Mesenteric fat pad (tissue), 1 donor: Measurements from ENCODE around the gene SLFN13. TPM values are rescaled to one million over a fixed set of nuclear protein-coding genes. Genes with fewer than 3 reads are reported as not detected.
"Not testable (repeated sequence)": the region's sequence is repeated elsewhere in the genome, so short reads cannot be mapped to it uniquely, and the experiment has no call there.

ENCODE experiments used
- DNase-seq: peaks from one replicate; pipeline ENCODE4 v3.0.0-alpha.2; 2020; ENCODE audit warnings: low spot score
- long read RNA-seq: library from polyadenylated mRNA; unstranded; transcript quantifications from one replicate; pipeline ENCODE4 v2.0.0, GENCODE V29; 2020
- total RNA-seq: library from RNA; stranded (reverse); fragmentation: NEBNext Ultra II Directional; extraction: Animal tissue kit (Norgen Biotek cat#: 25700); gene quantifications from one replicate; pipeline ENCODE4 v1.2.1, GENCODE V29; 2021
- donor health status: DM: yes; HTN: yes; CAD: no.

The SLFN13 gene, protein sequence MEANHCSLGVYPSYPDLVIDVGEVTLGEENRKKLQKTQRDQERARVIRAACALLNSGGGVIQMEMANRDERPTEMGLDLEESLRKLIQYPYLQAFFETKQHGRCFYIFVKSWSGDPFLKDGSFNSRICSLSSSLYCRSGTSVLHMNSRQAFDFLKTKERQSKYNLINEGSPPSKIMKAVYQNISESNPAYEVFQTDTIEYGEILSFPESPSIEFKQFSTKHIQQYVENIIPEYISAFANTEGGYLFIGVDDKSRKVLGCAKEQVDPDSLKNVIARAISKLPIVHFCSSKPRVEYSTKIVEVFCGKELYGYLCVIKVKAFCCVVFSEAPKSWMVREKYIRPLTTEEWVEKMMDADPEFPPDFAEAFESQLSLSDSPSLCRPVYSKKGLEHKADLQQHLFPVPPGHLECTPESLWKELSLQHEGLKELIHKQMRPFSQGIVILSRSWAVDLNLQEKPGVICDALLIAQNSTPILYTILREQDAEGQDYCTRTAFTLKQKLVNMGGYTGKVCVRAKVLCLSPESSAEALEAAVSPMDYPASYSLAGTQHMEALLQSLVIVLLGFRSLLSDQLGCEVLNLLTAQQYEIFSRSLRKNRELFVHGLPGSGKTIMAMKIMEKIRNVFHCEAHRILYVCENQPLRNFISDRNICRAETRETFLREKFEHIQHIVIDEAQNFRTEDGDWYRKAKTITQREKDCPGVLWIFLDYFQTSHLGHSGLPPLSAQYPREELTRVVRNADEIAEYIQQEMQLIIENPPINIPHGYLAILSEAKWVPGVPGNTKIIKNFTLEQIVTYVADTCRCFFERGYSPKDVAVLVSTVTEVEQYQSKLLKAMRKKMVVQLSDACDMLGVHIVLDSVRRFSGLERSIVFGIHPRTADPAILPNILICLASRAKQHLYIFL
- total RNA-seq, result 20.3 TPM
- long read RNA-seq, result 0 reads

DNA sequence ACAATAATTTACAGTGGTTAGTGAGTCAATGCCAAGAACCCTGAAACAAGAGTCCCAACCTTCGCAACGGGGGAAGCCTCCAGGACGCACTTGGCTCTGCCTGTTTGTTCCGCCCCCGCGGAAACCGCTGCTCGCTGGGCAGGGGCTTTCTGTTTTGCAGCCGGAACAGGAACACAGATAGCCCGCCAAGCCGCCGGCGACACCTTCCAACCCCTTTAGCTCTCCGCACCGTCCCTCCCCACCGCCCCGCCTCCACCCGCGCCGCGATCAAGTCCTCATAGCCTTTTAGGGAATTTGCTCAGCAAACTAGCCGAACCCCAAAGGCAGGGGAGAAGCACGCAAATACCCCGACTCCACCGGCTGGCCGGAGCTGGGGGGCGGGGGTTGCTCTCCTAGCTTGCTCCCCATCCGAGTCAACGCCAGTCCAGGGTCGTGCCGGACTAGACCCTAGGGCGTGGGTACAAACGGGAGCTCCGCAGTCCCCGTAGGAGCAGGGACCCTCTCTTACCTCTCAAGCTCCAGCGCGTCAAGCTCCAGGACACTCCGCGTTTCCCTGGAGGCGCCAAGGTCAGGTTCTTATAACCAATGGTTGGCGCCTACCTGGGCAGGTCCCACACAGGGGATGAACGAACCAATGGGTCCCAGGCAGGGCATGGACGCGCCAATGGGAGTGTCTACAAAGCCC lies at the start of gene SLFN13:
Gene SLFN13, minus strand, starts transcription at position 553 of the 685 bp plus-strand sequence. CDS start 3,086 bp downstream, outside the sequence.
- DNase-seq, result peak; percentile 95

DNA sequence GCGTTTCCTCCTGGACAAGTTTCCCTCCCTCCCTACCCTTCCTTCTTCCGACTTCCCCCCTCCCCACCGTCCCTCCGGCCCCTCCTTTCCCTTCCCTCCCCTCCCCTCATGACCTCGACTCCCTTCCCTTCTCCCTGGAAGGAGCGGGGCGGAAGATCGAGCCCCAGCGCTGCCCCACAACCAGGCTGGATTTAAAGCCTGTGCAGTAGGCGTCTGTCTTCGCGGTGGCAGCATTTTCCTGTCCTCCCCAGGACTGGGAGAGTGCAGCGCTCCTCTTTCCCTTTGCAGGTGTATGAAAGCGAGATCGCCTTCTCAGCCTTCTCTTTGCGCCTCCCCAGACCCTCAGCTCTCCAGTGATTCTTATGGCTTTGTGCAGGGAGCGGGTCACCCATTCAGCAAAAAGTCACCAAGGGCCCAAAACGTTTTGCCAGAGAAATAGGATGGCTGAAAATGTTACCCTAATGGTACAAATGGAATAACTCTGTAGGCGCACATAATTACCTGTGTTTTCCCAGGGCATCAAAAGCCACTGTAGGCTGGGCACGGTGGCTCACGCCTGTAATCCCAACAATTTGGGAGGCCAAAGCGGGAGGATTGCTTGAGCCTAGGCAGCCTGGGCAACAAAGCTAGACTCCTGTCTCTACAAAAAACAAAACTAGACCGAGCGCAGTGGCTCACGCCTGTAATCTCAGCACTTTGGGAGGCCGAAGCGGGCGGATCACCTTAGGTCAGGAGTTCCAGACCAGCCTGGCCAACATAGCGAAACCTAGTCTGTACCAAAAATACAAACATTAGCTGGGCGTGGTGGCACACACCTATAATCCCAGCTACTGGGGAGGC lies 48.1 kb upstream of the SLFN13 start:
- no peak for DNase-seq

DNA sequence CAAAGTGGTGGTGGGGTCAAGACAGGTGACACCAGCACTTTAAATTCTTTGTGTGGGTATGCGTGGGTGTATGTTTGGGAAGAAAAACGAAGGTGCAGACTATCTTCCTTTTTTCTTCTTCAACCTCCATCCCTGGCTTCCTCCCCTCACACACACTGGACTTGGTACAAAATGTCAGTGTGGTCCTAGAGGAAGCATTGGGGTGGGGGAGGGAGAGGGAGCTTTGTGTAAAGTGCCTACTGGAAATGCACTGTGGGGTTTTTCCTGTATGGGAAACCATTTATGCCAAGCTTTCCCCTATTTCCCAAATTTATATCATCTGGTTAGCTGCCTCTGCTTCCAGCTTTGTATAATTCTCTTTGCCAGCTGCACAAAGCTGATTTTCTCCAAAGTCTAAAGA lies 44.5 kb upstream of the SLFN13 start:
- no peak for DNase-seq

DNA sequence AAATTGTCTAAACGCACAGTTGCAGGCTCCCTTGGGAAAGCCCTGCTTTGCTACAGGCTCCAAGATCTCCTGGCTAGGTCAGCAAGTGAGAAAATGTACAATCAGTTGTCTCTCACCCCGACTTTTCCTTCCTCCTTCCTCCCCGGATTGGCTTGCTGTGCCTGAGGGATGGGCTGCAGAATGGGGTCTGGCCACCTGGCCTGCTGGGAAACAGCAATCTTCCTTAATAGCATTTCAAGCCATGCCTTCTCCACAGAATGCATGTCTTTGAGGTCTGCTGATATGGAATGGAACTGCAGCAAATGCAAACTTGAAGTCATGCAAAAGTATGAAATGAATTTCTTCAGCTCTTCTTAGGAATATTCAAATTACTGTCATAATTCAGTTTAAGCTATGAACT lies 42.9 kb upstream of the SLFN13 start:
- no peak for DNase-seq

DNA sequence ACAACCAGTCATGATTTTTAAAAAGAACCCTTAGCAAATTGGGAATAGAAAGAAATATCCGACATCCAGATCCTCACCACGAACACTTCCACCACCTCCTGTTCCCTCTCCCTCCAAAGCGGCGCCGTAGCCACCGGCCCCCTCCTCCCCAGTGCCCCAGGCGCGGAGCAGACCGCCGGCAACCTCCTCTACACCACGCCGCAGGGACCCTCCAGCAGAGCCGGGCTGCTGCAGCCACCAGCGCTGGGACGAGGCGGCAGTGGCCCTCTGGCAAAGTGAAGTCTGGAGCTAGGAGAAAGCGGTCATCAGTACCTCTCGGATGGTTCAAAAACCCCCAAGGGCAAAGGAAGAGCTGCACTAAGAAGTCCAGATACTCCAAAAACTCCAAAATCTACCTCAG lies 41.4 kb upstream of the SLFN13 start:
- DNase-seq, result no peak

DNA sequence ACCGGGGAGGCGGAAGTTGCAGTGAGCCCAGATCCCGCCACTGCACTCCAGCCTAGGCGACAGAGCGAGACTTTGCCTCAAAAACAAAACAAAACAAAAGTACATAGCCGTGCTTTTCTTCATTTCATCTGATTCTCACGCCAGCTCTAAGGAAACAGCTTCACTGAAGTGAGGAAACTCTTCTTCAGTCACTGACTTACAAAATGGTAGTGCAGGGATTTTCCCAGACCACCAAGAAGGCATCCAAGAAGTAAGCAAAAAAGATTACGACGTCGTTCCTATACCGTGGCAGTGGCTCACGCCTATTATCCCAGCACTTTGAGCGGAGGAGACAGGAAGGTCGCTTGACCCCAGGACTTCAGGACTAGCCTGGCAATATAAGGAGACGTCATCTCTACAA lies 40.4 kb upstream of the SLFN13 start:
- no peak for DNase-seq

DNA sequence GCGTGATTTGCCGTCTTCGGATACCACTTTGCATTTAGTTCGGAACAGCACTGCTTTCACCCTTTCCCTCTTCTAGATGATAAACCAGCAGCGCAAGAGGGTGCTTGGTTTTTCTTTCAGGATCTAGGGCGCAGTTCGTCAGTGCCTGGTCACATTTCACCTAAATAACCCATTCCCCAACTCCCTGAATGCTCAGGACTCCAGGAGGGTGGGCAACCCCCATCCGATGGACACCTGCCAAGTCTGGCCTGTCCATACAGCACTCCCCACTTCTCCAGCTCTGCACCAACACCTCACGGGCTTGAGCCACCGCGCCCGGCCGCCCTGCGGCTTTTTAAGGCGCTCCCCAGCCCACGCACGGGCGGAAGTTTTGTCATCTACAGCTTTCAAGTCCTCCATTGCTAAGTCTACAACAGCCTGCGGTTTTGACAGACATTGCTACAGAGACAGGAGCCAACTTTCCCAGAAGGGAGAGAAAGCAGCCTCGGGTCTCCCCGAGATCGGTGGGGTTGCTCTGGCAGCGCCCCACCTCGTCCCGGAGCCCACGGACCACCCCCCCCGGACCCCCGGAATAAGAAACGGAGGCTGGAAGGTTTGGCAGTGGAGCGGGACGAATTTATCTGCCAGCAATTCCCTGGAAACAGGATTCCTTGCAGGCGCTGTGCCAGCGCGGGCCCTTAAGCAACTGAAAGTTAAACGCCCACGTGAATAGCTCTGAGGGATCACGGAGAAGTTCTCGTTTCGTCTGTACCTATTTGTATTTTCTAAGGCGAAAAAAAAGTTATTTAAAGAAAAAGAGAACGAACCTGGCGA lies 38.6 kb upstream of the SLFN13 start:
- peak; percentile 92 for DNase-seq

DNA sequence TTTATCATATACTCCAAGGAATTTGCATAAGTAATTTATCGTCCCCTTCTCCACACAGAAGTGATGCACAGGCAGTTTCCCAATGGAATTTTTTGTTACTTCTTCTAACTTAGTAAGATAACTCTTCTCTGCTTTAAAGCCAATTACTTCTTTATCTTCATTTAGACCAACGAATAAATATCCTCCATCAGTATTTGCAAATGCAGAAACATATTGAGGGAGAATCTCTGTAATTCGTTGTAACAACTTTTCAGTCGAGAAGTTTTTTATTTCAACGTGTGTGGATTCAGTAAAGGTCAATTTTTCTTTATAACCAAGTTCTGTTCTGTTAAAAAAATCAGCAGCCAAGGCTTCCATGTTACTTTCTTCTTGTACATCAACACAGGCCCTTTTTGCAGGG lies 30.7 kb upstream of the SLFN13 start:
- DNase-seq, result no peak

DNA sequence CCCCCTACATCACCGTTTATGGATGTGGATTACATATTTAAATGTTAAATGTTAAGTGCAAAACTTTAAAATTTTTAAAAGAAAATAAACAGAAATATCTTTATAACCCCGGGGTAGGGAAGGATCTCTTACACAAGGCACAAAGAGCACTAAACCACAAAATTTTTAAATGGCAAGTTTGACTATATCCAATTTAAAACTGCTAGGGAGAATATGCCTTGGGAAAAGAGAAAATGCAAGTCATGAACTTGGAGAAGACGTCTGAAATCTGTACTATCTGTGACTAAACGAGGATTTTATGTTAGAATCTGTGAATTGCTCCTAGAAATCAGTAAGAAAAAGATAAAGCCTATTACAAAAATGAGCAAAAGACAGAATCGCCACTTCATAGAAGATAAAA lies 28.7 kb upstream of the SLFN13 start:
- DNase-seq, result no peak

DNA sequence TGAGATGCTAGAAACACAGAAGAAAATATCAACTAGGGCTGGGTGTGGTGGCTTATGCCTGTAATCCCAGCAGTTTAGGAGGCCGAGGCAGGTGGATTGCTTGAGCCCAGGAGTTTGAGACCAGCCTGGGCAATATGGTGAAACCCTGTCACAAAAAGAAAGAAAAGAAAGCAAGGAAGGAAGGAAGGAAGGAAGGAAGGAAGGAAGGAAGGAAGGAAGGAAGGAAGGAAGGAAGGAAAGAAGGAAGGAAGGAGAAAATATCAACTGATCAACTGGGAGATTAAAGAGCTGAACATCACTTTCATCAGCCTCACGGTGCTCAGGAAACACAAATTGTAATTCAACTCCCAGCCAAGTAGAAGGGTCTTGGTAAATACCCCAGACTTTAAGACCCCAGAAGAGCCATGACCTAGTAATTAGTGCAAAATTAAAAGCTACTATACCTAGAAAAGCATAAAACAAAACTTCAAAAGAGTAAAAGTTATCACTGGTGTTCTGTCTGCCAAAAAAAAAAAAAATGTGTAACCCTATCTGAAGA lies 27.8 kb upstream of the SLFN13 start:
- no peak for DNase-seq

DNA sequence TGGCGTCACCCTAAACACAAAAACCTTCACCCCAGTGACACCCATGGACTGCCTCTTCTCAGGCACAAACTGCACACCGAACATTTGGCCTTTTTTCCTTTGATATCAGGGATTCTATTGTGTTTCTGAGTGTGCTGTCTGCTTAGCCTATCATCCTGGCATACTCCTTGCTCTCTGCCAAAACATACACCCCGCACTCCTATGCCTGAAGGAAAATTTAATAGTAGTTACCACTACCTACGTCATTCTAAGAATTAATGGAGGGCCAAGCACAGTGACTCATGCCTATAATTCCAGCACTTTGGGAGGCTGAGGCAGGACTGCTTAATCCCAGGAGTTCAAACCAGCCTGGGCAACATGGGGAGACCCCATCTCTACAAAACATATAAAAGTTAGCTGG lies 19.9 kb upstream of the SLFN13 start:
- no peak for DNase-seq

DNA sequence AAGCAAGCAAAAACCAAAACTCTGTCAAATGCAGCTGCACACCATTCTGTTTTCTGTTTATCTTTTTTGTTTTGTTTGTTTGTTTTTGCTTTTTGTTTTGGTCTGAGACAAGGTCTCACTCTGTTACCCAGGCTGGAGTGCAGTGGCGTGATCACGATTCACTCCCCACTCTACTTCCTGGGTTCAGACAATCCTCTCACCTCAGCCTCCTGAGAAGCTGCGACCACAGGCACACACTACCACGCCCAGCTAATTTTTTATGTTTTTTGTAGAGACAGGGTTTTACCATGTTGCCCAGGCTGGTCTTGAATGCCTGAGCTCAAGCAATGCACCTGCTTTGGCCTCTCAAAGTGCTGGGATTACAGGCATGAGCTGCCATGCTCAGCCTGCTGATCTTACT lies 19.3 kb upstream of the SLFN13 start:
- no peak for DNase-seq

DNA sequence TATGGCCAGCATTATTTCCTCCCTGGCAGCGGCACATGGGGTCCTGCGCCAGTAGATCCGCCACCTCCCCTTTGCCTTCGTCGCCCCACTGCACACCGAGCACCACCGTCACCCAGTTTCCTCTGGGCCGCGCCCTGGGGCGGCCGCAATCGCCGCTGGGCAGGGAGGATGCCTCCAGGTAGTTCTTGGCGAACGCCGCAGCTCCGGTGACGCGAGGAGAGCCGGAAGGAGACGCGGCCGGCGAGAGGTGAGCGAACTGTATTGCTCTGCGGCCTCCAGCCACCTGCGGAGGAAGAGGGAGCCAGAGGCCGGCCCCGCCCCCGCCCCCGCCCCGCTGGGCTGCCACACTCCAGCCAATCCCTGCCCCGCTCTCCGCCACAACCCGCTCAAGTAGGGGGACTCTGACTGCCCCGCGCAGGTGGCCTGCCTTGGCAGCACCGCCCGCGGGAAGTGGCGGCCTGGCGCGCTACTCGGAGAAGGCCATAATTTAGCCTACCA lies 11.8 kb upstream of the SLFN13 start:
- DNase-seq, result no peak

DNA sequence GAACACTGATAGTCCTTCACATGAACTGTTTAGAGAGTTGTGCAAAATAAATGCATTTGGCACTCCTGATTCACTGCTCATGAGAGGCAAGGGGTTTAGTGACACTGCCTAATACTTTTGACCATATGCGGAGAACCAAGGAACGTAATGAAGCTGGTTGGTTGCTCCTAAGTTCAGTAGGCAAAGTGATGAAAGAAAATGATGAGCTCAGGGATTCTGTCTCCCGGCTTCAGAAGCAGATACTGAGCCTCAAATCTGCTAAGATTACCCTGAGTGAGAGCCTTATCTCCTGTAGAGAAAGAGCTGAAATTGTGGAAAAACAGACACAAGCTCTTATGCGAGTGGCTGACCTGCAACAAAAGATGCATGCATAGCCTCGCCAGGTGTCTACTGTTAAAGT lies 5.5 kb upstream of the SLFN13 start:
- DNase-seq, result not testable (repeated sequence)

DNA sequence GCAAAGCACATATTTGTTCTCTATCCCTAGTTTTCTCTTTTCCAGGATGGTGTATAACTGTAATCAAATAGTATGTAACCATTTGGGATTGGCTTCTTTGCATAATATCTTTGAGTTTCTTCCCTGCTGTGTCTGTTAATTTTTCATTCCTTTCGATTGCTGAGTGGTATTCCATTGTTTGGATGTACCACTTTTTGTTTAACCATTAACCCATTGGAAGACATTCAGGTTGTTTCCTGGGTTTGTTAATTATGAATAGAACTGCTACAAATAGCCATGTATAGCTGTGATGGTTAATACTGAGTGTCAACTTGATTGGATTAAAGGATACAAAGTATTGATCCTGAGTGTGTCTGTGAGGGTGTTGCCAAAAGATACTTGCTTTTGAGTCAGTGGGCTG lies 4.6 kb upstream of the SLFN13 start:
- DNase-seq, result no peak

DNA sequence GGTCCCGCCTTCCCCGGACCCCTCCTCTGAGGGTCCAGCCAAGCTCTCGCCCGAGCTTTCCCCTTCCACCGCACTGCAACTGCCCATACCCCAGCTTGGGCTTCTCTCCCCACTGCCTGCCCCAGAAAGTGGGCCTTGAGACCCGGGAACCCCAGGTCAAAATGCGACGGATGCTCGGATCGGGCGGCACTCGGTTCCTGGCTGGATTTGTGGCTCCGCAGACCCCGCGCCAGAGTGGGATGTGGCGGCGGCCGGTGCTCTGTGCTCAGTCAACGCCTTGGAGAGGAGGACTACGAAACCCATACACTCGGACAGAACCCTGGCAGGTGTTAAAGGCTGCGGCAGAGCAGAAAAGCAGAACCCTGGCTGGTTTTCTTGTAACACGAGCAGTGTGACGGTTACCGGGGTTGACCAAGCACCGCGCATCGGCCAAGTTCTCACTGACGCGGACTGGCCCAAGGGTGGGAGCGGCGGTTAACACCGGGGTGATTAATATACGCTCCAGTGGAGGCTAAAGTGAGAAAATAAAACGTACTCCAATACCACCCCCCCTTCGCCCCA lies 885 bp upstream of the SLFN13 start:
- DNase-seq, result no peak

DNA sequence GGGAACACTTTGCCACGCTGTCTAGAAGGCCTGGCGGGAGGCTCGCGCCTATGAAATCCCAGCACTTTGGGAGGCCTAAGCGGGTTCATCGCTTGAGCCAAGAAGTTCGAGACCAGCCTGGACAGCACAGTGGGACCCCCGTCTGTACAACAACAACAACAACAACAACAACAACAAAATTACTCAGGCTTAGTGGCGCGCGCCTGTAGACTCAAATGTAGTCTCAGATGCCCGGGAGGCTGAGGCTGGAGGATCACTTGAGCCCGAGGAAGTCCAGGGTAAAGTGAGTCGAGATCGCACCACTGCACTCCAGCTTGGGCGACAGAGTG lies 297 bp upstream of the SLFN13 start:
- DNase-seq, result no peak

DNA sequence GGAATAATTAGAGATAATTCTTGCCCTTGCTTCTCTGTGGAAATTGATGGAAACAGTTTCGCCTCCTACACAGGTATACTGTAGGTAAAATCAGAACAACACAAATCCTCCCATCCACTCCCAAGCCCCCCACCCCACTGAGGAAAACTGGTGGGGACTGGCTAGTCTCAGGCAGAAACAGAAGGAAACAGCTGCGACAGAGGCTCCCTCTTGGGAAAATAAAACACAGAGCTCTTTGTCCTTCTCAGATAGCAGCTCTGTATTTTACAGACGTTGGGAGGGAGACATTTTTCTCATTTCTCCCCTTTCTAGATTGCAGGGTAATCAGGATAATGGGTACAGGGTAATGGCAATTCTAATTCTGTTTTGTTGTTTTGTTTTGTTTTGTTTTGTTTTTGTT lies 1.1 kb downstream of the SLFN13 start:
- DNase-seq, result no peak

DNA sequence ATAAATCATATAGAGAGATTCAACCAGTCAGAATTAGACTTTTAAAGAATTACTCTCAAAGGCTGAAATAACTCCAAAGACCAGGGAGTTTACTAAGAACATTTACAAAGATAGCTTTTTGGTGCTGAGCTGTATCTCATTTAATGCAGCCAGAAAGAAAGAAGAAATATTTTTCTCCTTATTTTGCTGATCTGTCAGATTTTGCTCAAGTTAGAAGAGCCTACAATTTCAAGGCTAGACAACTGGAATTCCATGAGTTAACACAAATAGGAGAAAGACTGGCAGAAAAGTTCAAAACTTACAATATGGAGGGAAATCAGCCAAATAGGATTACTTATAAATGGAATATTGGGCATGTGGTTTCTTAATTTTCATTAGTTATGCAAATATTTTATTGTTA lies 10.1 kb downstream of the SLFN13 start:
- no peak for DNase-seq
